GM10248 (cell line): ENCODE measurements around the gene BASP1.
"Not testable (repeated sequence)": the region's sequence is repeated elsewhere in the genome, so short reads cannot be mapped to it uniquely, and the experiment has no call there.

Experiments
- CTCF ChIA-PET: fragments of 300-600 bp; sonication (Branson Sonifier 250); formaldehyde crosslinking; extraction: SDS; loops from one replicate; lab custom pipeline; 2021; ENCODE audit warnings: antibody characterized with exemption; lab: Yijun Ruan, JAX
- POLR2A ChIA-PET: fragments of 350-650 bp; sonication (Branson Sonifier 250); formaldehyde crosslinking; extraction: SDS; loops from one replicate; lab custom pipeline; 2020; ENCODE audit warnings: antibody characterized with exemption; lab: Yijun Ruan, JAX
- DNase-seq: peaks from one replicate; pipeline ENCODE4 v3.0.0; 2012; ENCODE audit errors: extremely low spot score
- TF ChIP-seq, protein P1 (sequence below): IDR thresholded peaks from 2 replicates; pipeline ENCODE4 v1.5.1; 2012; ENCODE audit warnings: mild to moderate bottlenecking, low read depth; ENCODE audit errors: extremely low read depth, missing control alignments, control extremely low read depth

Gene BASP1

DNA sequence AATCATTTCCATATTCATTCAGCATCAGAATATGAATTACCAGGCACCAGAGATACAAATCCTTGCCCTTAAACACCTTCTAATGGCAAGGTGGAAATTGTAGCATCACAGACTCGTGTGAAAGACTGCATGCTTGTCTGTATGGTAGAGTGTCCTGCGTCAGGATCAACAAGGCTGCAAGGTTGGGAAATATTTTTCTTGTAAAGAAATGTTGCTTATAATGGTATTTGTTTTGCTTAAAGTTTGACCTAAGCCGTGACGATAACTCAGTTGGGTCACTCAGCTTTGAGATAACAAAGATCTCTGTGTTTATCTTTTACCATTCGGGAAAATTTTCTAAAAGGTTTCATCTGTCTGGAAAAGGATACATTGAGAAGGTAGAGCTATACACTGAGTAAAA lies 87.6 kb downstream of the BASP1 start:
- CTCF ChIA-PET: interaction anchor here (0.8 to 1.1 kb wide), 2 partner anchors 24 to 72 kb away, joined by 3 read pairs; no protein-coding TSS in a partner anchor
- POLR2A ChIA-PET: no interaction called here
- TF ChIP-seq, protein P1, sequence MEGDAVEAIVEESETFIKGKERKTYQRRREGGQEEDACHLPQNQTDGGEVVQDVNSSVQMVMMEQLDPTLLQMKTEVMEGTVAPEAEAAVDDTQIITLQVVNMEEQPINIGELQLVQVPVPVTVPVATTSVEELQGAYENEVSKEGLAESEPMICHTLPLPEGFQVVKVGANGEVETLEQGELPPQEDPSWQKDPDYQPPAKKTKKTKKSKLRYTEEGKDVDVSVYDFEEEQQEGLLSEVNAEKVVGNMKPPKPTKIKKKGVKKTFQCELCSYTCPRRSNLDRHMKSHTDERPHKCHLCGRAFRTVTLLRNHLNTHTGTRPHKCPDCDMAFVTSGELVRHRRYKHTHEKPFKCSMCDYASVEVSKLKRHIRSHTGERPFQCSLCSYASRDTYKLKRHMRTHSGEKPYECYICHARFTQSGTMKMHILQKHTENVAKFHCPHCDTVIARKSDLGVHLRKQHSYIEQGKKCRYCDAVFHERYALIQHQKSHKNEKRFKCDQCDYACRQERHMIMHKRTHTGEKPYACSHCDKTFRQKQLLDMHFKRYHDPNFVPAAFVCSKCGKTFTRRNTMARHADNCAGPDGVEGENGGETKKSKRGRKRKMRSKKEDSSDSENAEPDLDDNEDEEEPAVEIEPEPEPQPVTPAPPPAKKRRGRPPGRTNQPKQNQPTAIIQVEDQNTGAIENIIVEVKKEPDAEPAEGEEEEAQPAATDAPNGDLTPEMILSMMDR: no peak
- no peak for DNase-seq

DNA sequence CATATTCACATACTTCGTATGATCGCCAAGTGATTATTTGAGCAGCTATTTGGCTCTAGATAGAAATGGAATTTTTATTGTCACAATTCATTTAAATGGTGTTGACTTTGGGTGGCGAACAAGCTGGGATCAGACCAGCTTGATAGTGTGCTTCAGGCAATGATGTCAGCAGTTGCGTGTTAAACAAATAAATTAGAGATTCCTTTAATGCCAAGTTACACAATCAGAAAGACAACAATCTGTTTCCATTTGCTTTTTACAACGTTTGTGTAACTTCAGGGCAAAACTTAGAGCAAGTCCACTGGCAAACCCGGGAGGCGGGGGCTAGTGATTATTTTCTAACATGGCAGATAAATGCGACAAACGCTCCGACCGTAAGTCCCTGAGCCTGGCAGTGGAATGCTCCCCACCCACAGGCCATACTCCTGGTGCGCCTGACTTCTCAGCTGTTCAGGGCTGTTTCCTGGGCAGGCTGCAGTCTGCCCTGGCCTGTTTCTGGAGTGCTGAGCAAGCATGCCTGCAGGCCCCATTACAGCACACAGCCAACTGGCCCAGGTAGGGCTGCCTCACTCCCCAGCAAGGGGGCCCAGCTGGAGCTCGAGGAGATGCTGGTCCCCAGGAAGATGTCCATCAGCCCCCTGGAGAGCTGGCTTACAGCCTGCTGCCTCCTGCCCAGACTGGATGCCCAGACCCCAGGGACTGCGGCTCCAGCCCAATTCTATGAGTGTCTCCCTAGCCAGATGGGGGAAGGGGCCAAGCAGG lies 88.7 kb downstream of the BASP1 start:
- TF ChIP-seq, protein P1: no peak
- POLR2A ChIA-PET: no interaction called here
- CTCF ChIA-PET: interaction anchor here (0.7 to 2.1 kb wide), 3 partner anchors 14 to 73 kb away, joined by 3 to 7 read pairs (median 3); no protein-coding TSS in a partner anchor
- DNase-seq: no peak

DNA sequence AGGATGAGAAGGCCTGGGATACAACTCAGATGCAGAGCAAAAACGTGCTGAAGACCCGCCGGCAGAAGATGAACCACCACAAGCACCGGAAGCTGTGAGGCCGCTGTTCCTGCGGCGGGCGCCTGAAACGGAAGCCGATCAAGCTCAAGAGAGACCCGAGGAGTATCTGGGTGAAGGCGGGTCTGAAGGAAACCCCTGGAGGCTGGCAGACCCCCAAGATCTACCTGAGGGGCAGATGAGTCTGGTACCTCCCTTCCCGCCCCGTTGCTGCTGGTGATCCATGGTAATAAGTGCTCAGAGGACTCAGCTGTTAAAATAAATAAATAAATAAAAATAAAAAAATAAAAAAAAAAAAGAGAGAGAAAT lies 89.3 kb downstream of the BASP1 start:
- TF ChIP-seq, protein P1: no peak
- ChIA-PET POLR2A (no interaction called here), CTCF (interaction anchor here (1.2 to 2.1 kb wide), 2 partner anchors 14 to 32 kb away, joined by 3 to 7 read pairs; no protein-coding TSS in a partner anchor)
- no peak for DNase-seq

DNA sequence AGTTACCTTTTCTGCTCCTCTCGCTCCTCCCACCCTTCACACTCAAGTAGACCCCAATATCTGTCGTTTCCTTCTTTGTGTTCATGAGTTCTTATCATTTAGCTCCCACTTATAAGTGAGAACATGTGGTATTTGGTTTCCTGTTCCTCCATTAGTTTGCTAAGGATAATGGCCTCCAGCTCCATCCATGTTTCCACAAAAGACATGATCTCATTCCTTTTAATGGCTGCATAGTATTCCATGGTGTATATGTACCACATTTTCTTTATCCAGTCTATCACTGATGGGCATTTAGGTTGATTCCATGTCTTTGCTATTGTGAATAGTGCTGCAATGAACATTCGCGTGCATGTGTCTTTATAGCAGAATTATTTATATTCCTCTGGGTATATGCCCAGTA lies 90.0 kb downstream of the BASP1 start:
- CTCF ChIA-PET: interaction anchor here (1.2 to 2.1 kb wide), 2 partner anchors 15 to 31 kb away, joined by 3 to 7 read pairs; no protein-coding TSS in a partner anchor
- POLR2A ChIA-PET, DNase-seq: not testable (repeated sequence)

DNA sequence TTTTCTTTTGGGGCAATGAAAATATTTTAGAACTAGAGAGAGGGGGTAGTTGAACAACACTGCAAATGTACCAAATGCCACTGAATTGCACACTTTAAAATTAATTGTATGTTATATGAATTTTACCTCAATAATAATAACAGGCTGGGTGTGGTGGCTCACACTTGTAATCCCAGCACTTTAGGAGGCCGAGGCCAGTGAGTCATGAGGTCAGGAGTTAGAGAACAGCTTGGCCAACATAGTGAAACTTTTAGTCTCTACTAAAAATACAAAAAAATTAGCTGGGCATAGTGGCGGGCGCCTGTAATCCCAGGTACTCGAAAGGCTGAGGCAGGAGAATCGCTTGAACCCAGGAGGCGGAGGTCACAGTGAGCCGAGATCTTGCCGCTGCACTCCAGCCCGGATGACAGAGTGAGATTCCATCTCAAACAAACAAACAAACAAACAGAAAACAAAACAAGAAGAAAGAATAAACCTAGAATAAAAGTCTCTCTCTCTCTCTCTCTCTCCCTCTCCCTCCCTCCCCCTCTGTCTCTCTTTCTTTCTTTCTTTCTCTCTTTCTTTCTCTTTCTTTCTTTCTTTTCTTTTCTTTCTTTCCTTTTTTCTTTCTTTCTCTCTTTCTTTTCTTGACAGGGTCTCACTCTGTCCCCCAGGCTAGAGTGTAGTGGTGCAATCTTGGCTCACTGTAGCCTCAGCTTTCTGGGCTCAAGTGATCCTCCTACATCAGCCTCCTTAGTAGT lies 91.1 kb downstream of the BASP1 start:
- TF ChIP-seq, protein P1: no peak
- ChIA-PET POLR2A (no interaction called here), CTCF (no interaction called here)
- no peak for DNase-seq

DNA sequence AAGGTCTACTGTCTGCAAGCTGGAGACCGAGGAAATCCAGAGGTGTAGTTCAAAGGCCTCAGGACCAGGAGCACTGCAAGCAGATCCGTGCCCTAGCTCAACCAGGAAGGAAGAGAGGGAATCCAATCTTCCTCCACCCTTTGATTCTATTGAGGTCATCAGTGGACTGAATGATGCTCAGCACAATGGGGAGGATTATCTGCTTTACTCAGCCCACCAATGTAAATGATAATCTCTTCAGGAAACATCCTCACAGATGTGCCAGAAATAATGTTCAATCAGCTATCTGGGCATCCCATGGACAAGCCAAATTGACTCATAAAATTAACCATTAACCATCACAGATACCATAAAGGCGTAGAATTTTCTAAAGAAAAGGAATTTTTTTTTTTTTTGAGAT lies 92.0 kb downstream of the BASP1 start:
- POLR2A ChIA-PET: no interaction called here
- no peak for DNase-seq
- CTCF ChIA-PET: no interaction called here
- TF ChIP-seq, protein P1: no peak

DNA sequence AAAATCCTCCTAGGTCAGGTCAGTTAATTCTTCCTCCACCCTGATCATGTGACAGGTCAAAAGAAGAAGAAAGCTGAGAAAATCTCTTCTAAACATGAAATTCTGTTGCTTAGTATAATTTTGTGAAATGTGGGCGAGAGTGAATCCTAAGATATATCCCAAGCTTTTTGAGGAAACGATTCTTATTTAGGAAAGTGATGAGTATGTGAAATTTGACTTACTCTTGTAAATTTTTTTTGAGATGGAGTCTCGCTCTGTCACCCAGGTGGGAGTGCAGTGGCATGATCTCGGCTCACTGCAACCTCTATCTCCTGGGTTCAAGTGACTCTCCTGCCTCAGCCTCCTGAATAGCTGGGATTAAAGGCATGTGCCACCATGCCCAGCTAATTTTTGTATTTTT lies 93.1 kb downstream of the BASP1 start:
- POLR2A ChIA-PET, CTCF ChIA-PET, DNase-seq: not testable (repeated sequence)

DNA sequence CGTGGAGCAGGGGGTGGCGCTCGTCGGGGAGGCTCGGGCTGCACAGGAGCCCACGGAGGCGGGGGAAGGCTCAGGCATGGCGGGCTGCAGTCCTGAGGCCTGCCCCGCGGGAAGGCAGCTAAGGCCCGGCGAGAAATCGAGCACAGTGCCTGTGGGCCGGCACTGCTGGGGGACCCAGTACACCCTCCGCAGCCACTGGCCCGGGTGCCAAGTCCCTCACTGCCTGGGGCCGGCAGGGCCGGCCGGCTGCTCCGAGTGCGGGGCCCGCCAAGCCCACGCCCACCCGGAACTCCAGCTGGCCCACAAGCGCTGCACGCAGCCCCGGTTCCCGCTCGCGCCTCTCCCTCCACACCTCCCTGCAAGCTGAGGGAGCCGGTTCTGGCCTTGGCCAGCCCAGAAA lies 94.4 kb downstream of the BASP1 start:
- POLR2A ChIA-PET, CTCF ChIA-PET, DNase-seq: not testable (repeated sequence)
